HepG2 (cell line): ENCODE measurements around the gene DDR1.

ENCODE experiments used
- CREM ChIP-seq, 2 experiments: sonication (generic) in 1 of 2; formaldehyde crosslinking in 1 of 2; IDR thresholded peaks; 2 replicates each; pipeline versions ENCODE4 v1.4.0 to v1.6.1; 2016 to 2020; ENCODE audit warnings: antibody characterized with exemption in 1 of 2, mild to moderate bottlenecking in 1 of 2, missing genetic modification reagents in 1 of 2
- HCFC1 ChIP-seq: fragments of 150-350 bp; IDR thresholded peaks from 2 replicates; pipeline ENCODE4 v1.6.1; 2014; ENCODE audit warnings: low read depth, low read length
- HDAC6 ChIP-seq: fragments of 200-600 bp; sonication (generic); IDR thresholded peaks from 2 replicates; pipeline ENCODE4 v1.7.0; 2017; ENCODE audit warnings: mild to moderate bottlenecking, antibody characterized with exemption, low read length, low read depth
- NR3C1 ChIP-seq: sonication (generic); formaldehyde crosslinking; IDR thresholded peaks from 2 replicates; pipeline ENCODE4 v1.4.0; 2020; ENCODE audit warnings: missing genetic modification reagents
- POLR2AphosphoS5 ChIP-seq: IDR thresholded peaks from 2 replicates; pipeline ENCODE4 v1.6.1; 2012; ENCODE audit warnings: low read depth, low read length

GRCh38 chr6:30928677-30929076 lies 44.4 kb downstream of the DDR1 start:
- TF ChIP-seq POLR2AphosphoS5 (no peak), HCFC1 (no peak), NR3C1 (CRISPR knock-in tag) (no peak), HDAC6 (no peak), CREM (IDR thresholded peaks at IDR 0.05) (no peak), CREM (CRISPR knock-in tag; IDR thresholded peaks at IDR 0.05) (no peak)
